Measurements from ENCODE around the gene CIDEB. TPM values are rescaled to one million over a fixed set of nuclear protein-coding genes. Genes with fewer than 3 reads are reported as not detected.

Gene CIDEB
- total RNA-seq, 4 donors from 2014 or later, result 23.4 to 32.7 (median 31.7) TPM

- H3K27ac ChIP-seq, result no peak overlapping the region
- 82% methylated on average over 4 of the region's 4 CpGs for WGBS
- TF ChIP-seq POLR2A (IDR thresholded peaks at IDR 0.05), result no peak
- TF ChIP-seq CTCF (IDR thresholded peaks at IDR 0.05), result no peak
- TF ChIP-seq POLR2AphosphoS5 (IDR thresholded peaks at IDR 0.05), result no peak
- no peak for TF ChIP-seq EP300 (IDR thresholded peaks at IDR 0.05)
- H3K36me3 ChIP-seq, result peaks cover 2% of the 10 kb centered on the region
- H3K4me1 ChIP-seq, result peaks cover 26% of the 10 kb centered on the region
- H3K4me3 ChIP-seq, result no peak overlapping the region
- DNase-seq (ENCODE audit: low spot score in 2 of 2), result no peak
- H3K9me3 ChIP-seq, result no peaks in the 10 kb centered on the region
- no peaks in the 10 kb centered on the region for H3K27me3 ChIP-seq
These were observed 35.1 kb upstream of the CIDEB start for GRCh38 chr14:24342889-24343288.

- WGBS, result 80% methylated on average over 1 of the region's 1 CpG
- H3K4me1 ChIP-seq, result peaks cover 30% of the 10 kb centered on the region
- H3K27me3 ChIP-seq, result no peaks in the 10 kb centered on the region
- H3K9me3 ChIP-seq, result no peaks in the 10 kb centered on the region
- peak in 1 of 2 donors; percentile 47 for DNase-seq (ENCODE audit: low spot score in 2 of 2)
- no peak overlapping the region for H3K4me3 ChIP-seq
- TF ChIP-seq CTCF (IDR thresholded peaks at IDR 0.05) (no peak), EP300 (IDR thresholded peaks at IDR 0.05) (no peak), POLR2A (IDR thresholded peaks at IDR 0.05) (no peak), POLR2AphosphoS5 (IDR thresholded peaks at IDR 0.05) (no peak)
- H3K36me3 ChIP-seq, result peaks cover 20% of the 10 kb centered on the region
- H3K27ac ChIP-seq, result no peak overlapping the region
These were observed 32.8 kb upstream of the CIDEB start for GRCh38 chr14:24340606-24341005.

GRCh38 chr14:24339284-24340151 is 31.7 kb upstream of the CIDEB start, which contains the start of gene RIPK3:
Gene RIPK3, minus strand, starts transcription at chr14:24339991. Its CDS starts 165 bp downstream, at chr14:24339826.
- Histone ChIP-seq H3K27ac (peak within 1 kb of the TSS; percentile 59), H3K27me3 (peaks cover 6% of the 10 kb centered on the region), H3K9me3 (no peaks in the 10 kb centered on the region), H3K4me3 (peak within 1 kb of the TSS; percentile 71), H3K36me3 (peaks cover 20% of the 10 kb centered on the region), H3K4me1 (peaks cover 40% of the 10 kb centered on the region)
- no peak for TF ChIP-seq CTCF (IDR thresholded peaks at IDR 0.05)
- no peak for TF ChIP-seq POLR2AphosphoS5 (IDR thresholded peaks at IDR 0.05)
- no peak for TF ChIP-seq POLR2A (IDR thresholded peaks at IDR 0.05)
- no peak for TF ChIP-seq EP300 (IDR thresholded peaks at IDR 0.05)
- WGBS, result 13% methylated on average over 4 of the region's 51 CpGs
- DNase-seq (ENCODE audit: low spot score in 2 of 2), result peak; percentile 82 to 86

DNA sequence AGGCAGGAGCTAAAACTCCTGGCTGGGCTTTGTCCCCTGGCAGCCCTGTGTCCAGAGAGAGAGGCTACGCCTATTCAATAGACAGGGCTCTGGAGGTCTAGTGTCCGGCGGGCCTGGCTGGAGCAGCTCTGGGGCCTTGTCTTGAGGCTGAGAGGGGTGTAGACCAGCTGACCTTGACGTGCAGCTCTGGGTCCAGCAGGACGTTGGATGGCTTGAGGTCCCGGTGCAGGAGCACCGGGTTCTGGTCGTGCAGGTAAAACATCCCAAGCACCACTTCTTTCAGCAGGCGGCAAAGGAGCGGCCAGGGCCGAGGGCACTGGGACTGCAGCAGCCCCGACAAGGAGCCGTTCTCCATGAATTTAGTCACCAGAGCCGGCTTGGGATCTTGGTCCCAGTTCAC is 31.1 kb upstream of the CIDEB start:
- Histone ChIP-seq H3K27ac (no peak overlapping the region), H3K4me3 (peak overlapping the region; percentile 71), H3K4me1 (peaks cover 47% of the 10 kb centered on the region), H3K36me3 (peaks cover 20% of the 10 kb centered on the region), H3K9me3 (no peaks in the 10 kb centered on the region), H3K27me3 (peaks cover 9% of the 10 kb centered on the region)
- TF ChIP-seq EP300 (IDR thresholded peaks at IDR 0.05) (no peak), CTCF (IDR thresholded peaks at IDR 0.05) (no peak), POLR2AphosphoS5 (IDR thresholded peaks at IDR 0.05) (no peak), POLR2A (IDR thresholded peaks at IDR 0.05) (no peak)
- DNase-seq (ENCODE audit: low spot score in 2 of 2), result peak in 1 of 2 donors; percentile 60
- WGBS, result 80% methylated on average over 3 of the region's 14 CpGs

DNA sequence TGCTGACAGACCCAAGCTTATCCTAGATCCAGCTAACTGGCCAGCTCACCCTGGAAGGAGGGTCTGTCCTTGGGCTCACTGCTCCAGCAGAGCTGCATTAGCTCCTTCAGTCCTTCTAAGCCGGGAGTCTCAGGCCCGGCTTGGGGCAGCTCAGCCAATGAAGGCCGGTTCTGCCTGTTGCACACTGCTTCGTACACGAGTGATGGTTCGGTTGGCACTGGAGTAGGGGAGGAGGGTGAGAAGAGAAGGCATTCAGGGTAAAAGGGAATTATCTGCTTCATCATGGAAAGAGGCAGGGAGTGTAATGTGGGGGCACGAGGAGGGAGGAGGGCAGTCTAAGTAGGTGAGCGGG is 30.0 kb upstream of the CIDEB start:
- Histone ChIP-seq H3K4me3 (no peak overlapping the region), H3K4me1 (peaks cover 58% of the 10 kb centered on the region), H3K36me3 (peaks cover 20% of the 10 kb centered on the region), H3K9me3 (no peaks in the 10 kb centered on the region), H3K27ac (no peak overlapping the region), H3K27me3 (peaks cover 9% of the 10 kb centered on the region)
- DNase-seq (ENCODE audit: low spot score in 2 of 2), result peak in 1 of 2 donors; percentile 39
- no peak for TF ChIP-seq CTCF (IDR thresholded peaks at IDR 0.05)
- no peak for TF ChIP-seq POLR2AphosphoS5 (IDR thresholded peaks at IDR 0.05)
- no peak for TF ChIP-seq EP300 (IDR thresholded peaks at IDR 0.05)
- no peak for TF ChIP-seq POLR2A (IDR thresholded peaks at IDR 0.05)
- 83% methylated on average over 8 of the region's 8 CpGs for WGBS
